NT2/D1 (cell line): ENCODE results near the gene BAG5.

Experiments
- SUZ12 ChIP-seq: IDR thresholded peaks from 2 replicates; pipeline ENCODE4 v1.6.1; 2011; ENCODE audit not compliant: insufficient read length, insufficient read depth; ENCODE audit errors: extremely low read depth
- YY1 ChIP-seq: IDR thresholded peaks from 2 replicates; pipeline ENCODE4 v1.6.1; 2011; ENCODE audit not compliant: insufficient read length, insufficient read depth

- TF ChIP-seq SUZ12, result no peak
- TF ChIP-seq YY1, result no peak
Observed at GRCh38 chr14:103563844-103564505, 1.5 kb upstream of the BAG5 start.
